Stimulated activated CD8-positive, alpha-beta memory T cell treated with anti-CD3 and anti-CD28 coated beads, Interleukin-4, amount 100 ng/mL, for 24 hours (primary cell): ENCODE data around the gene ABCC9.

Experiments used
- DNase-seq: peaks from one replicate; pipeline ENCODE4 v3.0.0-alpha.2; 2020; ENCODE audit warnings: low read depth

ABCC9 gene

GRCh38 chr12:21774358-21775132, 166.7 kb downstream of the ABCC9 start, which contains the start of gene KCNJ8:
Gene KCNJ8, minus strand, starts transcription at chr12:21774706. Its CDS starts 1,090 bp downstream, at chr12:21773616.
- no peak for DNase-seq

GRCh38 chr12:21773806-21774205, 167.4 kb downstream of the ABCC9 start:
- DNase-seq: no peak

- no peak for DNase-seq
Observed at GRCh38 chr12:21773263-21773741, 167.9 kb downstream of the ABCC9 start.

- DNase-seq: no peak
Observed at GRCh38 chr12:21771311-21771710, 169.9 kb downstream of the ABCC9 start.

- no peak for DNase-seq
Observed at GRCh38 chr12:21769307-21769706, 171.9 kb downstream of the ABCC9 start.

GRCh38 chr12:21766403-21766802, 174.8 kb downstream of the ABCC9 start:
- DNase-seq: no peak

- DNase-seq: no peak
Observed at GRCh38 chr12:21764950-21765349, 176.3 kb downstream of the ABCC9 start.

GRCh38 chr12:21764065-21764464, 177.2 kb downstream of the ABCC9 start:
- no peak for DNase-seq

- no peak for DNase-seq
Observed at GRCh38 chr12:21763531-21763930, 177.7 kb downstream of the ABCC9 start.

- DNase-seq: no peak
Observed at GRCh38 chr12:21759737-21760136, 181.5 kb downstream of the ABCC9 start.

- DNase-seq: no peak
Observed at GRCh38 chr12:21757735-21758134, 183.5 kb downstream of the ABCC9 start.

GRCh38 chr12:21756699-21757098, 184.5 kb downstream of the ABCC9 start:
- DNase-seq: no peak

- DNase-seq: no peak
Observed at GRCh38 chr12:21751517-21751916, 189.7 kb downstream of the ABCC9 start.
